HG03378 (cell line): ENCODE results near the gene S100A7A.
"Not testable (repeated sequence)": the region's sequence is repeated elsewhere in the genome, so short reads cannot be mapped to it uniquely, and the experiment has no call there.

Source experiments
- ATAC-seq: cut with Tn5 transposase; IDR thresholded peaks from one replicate; pipeline ENCODE4 v1.9.1; 2021; ENCODE audit warnings: mild to moderate bottlenecking, moderate library complexity; ENCODE audit not compliant: unreplicated experiment

The S100A7A gene

GRCh38 chr1:153395136-153395685, 21.1 kb upstream of the S100A7A start:
- no peak for ATAC-seq

- no peak for ATAC-seq
Measured at GRCh38 chr1:153395776-153396175, 20.5 kb upstream of the S100A7A start.

GRCh38 chr1:153396461-153396860, 19.9 kb upstream of the S100A7A start:
- no peak for ATAC-seq

- no peak for ATAC-seq
Measured at GRCh38 chr1:153397051-153397923, 19.0 kb upstream of the S100A7A start.

GRCh38 chr1:153397924-153398651, 18.2 kb upstream of the S100A7A start:
- no peak for ATAC-seq

GRCh38 chr1:153399401-153400055, 16.8 kb upstream of the S100A7A start:
- ATAC-seq = no peak

GRCh38 chr1:153400244-153400643, 16.1 kb upstream of the S100A7A start:
- no peak for ATAC-seq

- ATAC-seq = no peak
Measured at GRCh38 chr1:153401461-153401860, 14.9 kb upstream of the S100A7A start.

GRCh38 chr1:153402226-153402625, 14.1 kb upstream of the S100A7A start:
- no peak for ATAC-seq

- no peak for ATAC-seq
Measured at GRCh38 chr1:153403421-153404085, 12.8 kb upstream of the S100A7A start.

- ATAC-seq = no peak
Measured at GRCh38 chr1:153404086-153404635, 12.2 kb upstream of the S100A7A start.

- ATAC-seq = no peak
Measured at GRCh38 chr1:153404768-153405167, 11.6 kb upstream of the S100A7A start.

- not testable (repeated sequence) for ATAC-seq
Measured at GRCh38 chr1:153405825-153406599, 10.3 kb upstream of the S100A7A start.

- ATAC-seq = not testable (repeated sequence)
Measured at GRCh38 chr1:153407274-153407673, 9.0 kb upstream of the S100A7A start.

GRCh38 chr1:153413961-153414360, 2.4 kb upstream of the S100A7A start:
- not testable (repeated sequence) for ATAC-seq

GRCh38 chr1:153417136-153417888, 992 bp downstream of the S100A7A start:
- no peak for ATAC-seq

- not testable (repeated sequence) for ATAC-seq
Measured at GRCh38 chr1:153418758-153419435, 2.6 kb downstream of the S100A7A start.

- ATAC-seq = not testable (repeated sequence)
Measured at GRCh38 chr1:153419436-153419793, 3.1 kb downstream of the S100A7A start.
